K562 (cell line): ENCODE data around the gene CACYBP. TPM values are rescaled to one million over a fixed set of nuclear protein-coding genes. Genes with fewer than 3 reads are reported as not detected.

ENCODE experiments used
- ATAC-seq: fragments of 200-7000 bp; cut with Tn5 transposase; 3 replicates; pipeline ENCODE4 v1.9.1; 2020; ENCODE audit warnings: moderate library complexity
- BruUV-seq: library from RNA; stranded (reverse); fragments of 400-500 nt; replicated peaks from 2 replicates; lab custom pipeline; 2021; lab: Mats Ljungman, UMichigan
- CTCF ChIA-PET: fragments of 300-600 bp; formaldehyde crosslinking; extraction: SDS; loops from one replicate; lab custom pipeline; 2021; ENCODE audit warnings: low intra/inter-chr PET ratio; lab: Yijun Ruan, JAX
- POLR2A ChIA-PET: fragments of 300-600, 350-650 bp; sonication (Branson Sonifier 250); formaldehyde crosslinking; extraction: SDS; loops from one replicate; lab custom pipeline; 2021; ENCODE audit warnings: antibody characterized with exemption, inconsistent platforms; lab: Yijun Ruan, JAX
- DNase-seq, 4 experiments: peaks; one replicate each; pipeline versions ENCODE4 v3.0.0 to v3.0.0-alpha.2; 2011 to 2018; ENCODE audit warnings: low spot score in 3 of 4, mixed read lengths in 3 of 4; ENCODE audit errors: extremely low read depth in 1 of 4
- FAIRE-seq: peaks from 2 replicates; lab custom pipeline; 2011; peaks lifted over from hg19 to GRCh38; lab: Jason Lieb, UNC
- H2AFZ ChIP-seq: 2 replicates; pipeline ENCODE4 v1.6.0; 2011; ENCODE audit warnings: low read depth, low read length, control low read depth, inconsistent platforms
- H3K27ac ChIP-seq: fragments of 200-600 bp; 3 replicates; pipeline ENCODE4 v1.8.0; 2011; ENCODE audit warnings: low read depth, mild to moderate bottlenecking, control low read depth, inconsistent platforms, low read length, moderate library complexity, mixed read lengths; ENCODE audit errors: extremely low read depth
- H3K27me3 ChIP-seq, 2 experiments: fragments of 300-600 bp in 1 of 2; 2 replicates in 1 of 2; 3 replicates in 1 of 2; pipeline versions ENCODE4 v1.6.0 to v1.8.0; 2011; ENCODE audit warnings: inconsistent platforms in 2 of 2, low read length in 2 of 2, mild to moderate bottlenecking in 1 of 2, mixed read lengths in 1 of 2, moderate library complexity in 1 of 2; ENCODE audit not compliant: control insufficient read depth in 2 of 2, insufficient read depth in 2 of 2
- H3K36me3 ChIP-seq: fragments of 300-600 bp; 3 replicates; pipeline ENCODE4 v1.8.0; 2011; ENCODE audit warnings: mild to moderate bottlenecking, low read length, inconsistent platforms; ENCODE audit not compliant: control insufficient read depth, insufficient read depth
- H3K4me1 ChIP-seq, 2 experiments: fragments of 200-600 bp in 1 of 2; replicated peaks in 1 of 2; 2 replicates in 1 of 2; 3 replicates in 1 of 2; pipeline versions ENCODE4 v1.5.1 to v1.8.0; 2011; ENCODE audit warnings: inconsistent platforms in 2 of 2, low read length in 2 of 2, mild to moderate bottlenecking in 1 of 2, mixed read lengths in 1 of 2, moderate library complexity in 1 of 2; ENCODE audit not compliant: control insufficient read depth in 2 of 2, insufficient read depth in 2 of 2
- H3K4me2 ChIP-seq: 2 replicates; pipeline ENCODE4 v1.6.1; 2011; ENCODE audit warnings: low read length, control low read depth, inconsistent platforms, mixed read lengths; ENCODE audit not compliant: insufficient read depth
- H3K4me3 ChIP-seq: fragments of 200-600 bp; sonication (generic), shearing (Covaris generic); 2 replicates; pipeline ENCODE4 v1.5.1; 2016; ENCODE audit warnings: control low read depth, inconsistent platforms
- H3K79me2 ChIP-seq: fragments of 200-600 bp; 3 replicates; pipeline ENCODE4 v1.8.0; 2011; ENCODE audit warnings: low read length, inconsistent platforms; ENCODE audit not compliant: control insufficient read depth, insufficient read depth
- H3K9ac ChIP-seq, 2 experiments: 2 replicates each; pipeline versions ENCODE4 v1.6.0 to v1.6.1; 2011; ENCODE audit warnings: low read depth in 2 of 2, low read length in 2 of 2, control low read depth in 1 of 2, inconsistent platforms in 1 of 2, mild to moderate bottlenecking in 1 of 2, mixed read lengths in 1 of 2; ENCODE audit not compliant: insufficient read depth in 1 of 2
- H3K9me1 ChIP-seq: one replicate; pipeline ENCODE4 v1.6.0; 2011; ENCODE audit warnings: inconsistent platforms, mild to moderate bottlenecking, low read length, moderate library complexity; ENCODE audit not compliant: control insufficient read depth, insufficient read depth
- H3K9me3 ChIP-seq: replicated peaks from 2 replicates; pipeline ENCODE4 v1.5.1; 2011; ENCODE audit warnings: low read depth, low read length, inconsistent platforms; ENCODE audit not compliant: control insufficient read depth, insufficient read depth
- H4K20me1 ChIP-seq: replicated peaks from 2 replicates; pipeline ENCODE4 v1.6.1; 2011; ENCODE audit warnings: low read length, inconsistent platforms, mixed read lengths; ENCODE audit not compliant: control insufficient read depth, insufficient read depth
- CREBBP ChIP-seq: IDR thresholded peaks from one replicate; pipeline ENCODE4 v1.6.1; 2012; ENCODE audit warnings: low read depth, mild to moderate bottlenecking, control low read depth, inconsistent platforms, low read length
- TEAD1 ChIP-seq, 2 experiments: fragments of 450-650 bp in 1 of 2; sonication (generic) in 1 of 2; formaldehyde crosslinking; IDR thresholded peaks; 2 replicates each; pipeline versions ENCODE4 v1.4.0 to v1.8.0; 2020 to 2022; ENCODE audit warnings: mild to moderate bottlenecking in 2 of 2, missing genetic modification reagents in 1 of 2
- THRAP3 ChIP-seq: fragments of 450-650 bp; IDR thresholded peaks from 2 replicates; pipeline ENCODE4 v1.6.1; 2016; ENCODE audit warnings: mild to moderate bottlenecking, inconsistent platforms, borderline replicate concordance
- ZNF324 ChIP-seq: fragments of 250-450 bp; sonication (Bioruptor Pico); IDR thresholded peaks from 2 replicates; pipeline ENCODE4 v1.4.0; 2020; ENCODE audit warnings: mild to moderate bottlenecking
- ZNF507 ChIP-seq: conservative IDR thresholded peaks from 2 replicates; pipeline ENCODE4 v1.6.1; 2017; ENCODE audit warnings: missing genetic modification characterization, missing compliant biosample characterization
- ZNF778 ChIP-seq: fragments of 450-650 bp; formaldehyde crosslinking; IDR thresholded peaks from 2 replicates; pipeline ENCODE4 v1.4.0; 2020; ENCODE audit warnings: mild to moderate bottlenecking, moderate library complexity
- WGBS: fragments of 100-300 bp; shearing (Covaris generic); methylation state at CpG from one replicate; pipeline ENCODE4 v1.1.6; 2016; ENCODE audit warnings: low coverage, mixed read lengths; ENCODE audit not compliant: insufficient coverage; ENCODE audit errors: missing lambda C conversion rate; 5-methylcytosine and 5-hydroxymethylcytosine counted together
- in situ Hi-C: fragments of 300-500 bp; cut with MboI; formaldehyde crosslinking; loops from 4 replicates; pipeline ENCODE4 v1.15.0; 2018; ENCODE audit warnings: inconsistent platforms, mixed read lengths
- intact Hi-C: fragments of 100-400 bp; cut with micrococcal nuclease; formaldehyde crosslinking; loops from 2 replicates; pipeline ENCODE4 v1.14.2; 2022
- polyA plus RNA-seq, 8 experiments: library from polyadenylated mRNA; depleted of rRNA in 4 of 8; stranded (reverse) in 5 of 8; unstranded in 3 of 8; fragments of >200 nt; fragmentation: Nextera tagmentation in 2 of 8; fragmentation: Illumina TruSeq in 1 of 8; extraction: Ambion mirVana in 2 of 8; extraction: Trizol in 1 of 8; gene quantifications; 2 replicates each; pipeline versions ENCODE4 v1.2.1 to v1.2.3, GENCODE V29; 2011 to 2014; ENCODE audit warnings: inconsistent platforms in 1 of 8, missing spikeins in 1 of 8
- total RNA-seq, 7 experiments: library from RNA; depleted of rRNA in 6 of 7; stranded (reverse); fragments of >200 nt in 6 of 7; fragmentation: Illumina TruSeq in 2 of 7; extraction: Trizol in 2 of 7; gene quantifications; 2 replicates each; pipeline versions ENCODE4 v1.2.1 to v1.2.3, GENCODE V29; 2011 to 2021; ENCODE audit warnings: low replicate concordance in 1 of 7
- TF ChIP-seq, protein P1 (sequence below): fragments of 450-650 bp; IDR thresholded peaks from 2 replicates; pipeline ENCODE4 v1.6.1; 2016; ENCODE audit warnings: low read depth, mild to moderate bottlenecking, moderate library complexity
- TF ChIP-seq, protein P2 (sequence below): fragments of 450-650 bp; formaldehyde crosslinking; IDR thresholded peaks from 2 replicates; pipeline ENCODE4 v1.4.0; 2022; ENCODE audit warnings: mild to moderate bottlenecking, moderate library complexity
- TF ChIP-seq, protein P3 (sequence below), 2 experiments: fragments of 450-650 bp in 1 of 2; sonication (generic) in 1 of 2; formaldehyde crosslinking in 1 of 2; IDR thresholded peaks in 1 of 2; conservative IDR thresholded peaks in 1 of 2; 2 replicates each; pipeline versions ENCODE4 v1.6.1 to v1.8.1; 2016 to 2023; ENCODE audit warnings: mild to moderate bottlenecking in 2 of 2, moderate library complexity in 2 of 2, inconsistent platforms in 1 of 2, missing genetic modification reagents in 1 of 2

CACYBP gene
- total and polyA plus RNA-seq, 9 of the 15 experiments (the other 6 are each of a cell fraction or from before 2014, with no cell fraction given) = 147 to 1,576 (median 488) TPM

DNA sequence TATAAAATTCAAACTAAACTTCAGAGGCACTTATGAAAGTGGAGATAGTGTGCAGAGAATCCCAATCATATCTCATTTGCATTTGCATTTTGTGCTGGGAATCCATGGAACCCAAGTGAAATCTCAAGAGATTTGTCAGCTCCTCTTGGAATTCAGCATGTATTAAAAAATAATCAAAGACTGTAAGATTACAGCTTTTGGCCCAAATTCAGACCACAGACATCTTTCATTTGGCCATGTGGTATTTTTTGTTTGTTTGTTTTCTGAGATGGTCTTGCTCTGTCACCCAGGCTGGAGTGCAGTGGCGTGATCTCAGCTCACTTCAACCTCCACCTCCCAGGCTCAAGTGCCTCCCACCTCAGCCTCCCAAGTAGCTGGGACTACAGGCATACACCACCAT is 3.8 kb upstream of the CACYBP start:
- H3K9ac ChIP-seq = no peak overlapping the region
- ATAC-seq (no peak), DNase-seq (no peak), FAIRE-seq (no peak)
- no peak for TF ChIP-seq ZNF507 (tag)
- TF ChIP-seq ZNF324 (CRISPR knock-in tag) = no peak
- TF ChIP-seq THRAP3 = no peak
- TF ChIP-seq, protein P1, sequence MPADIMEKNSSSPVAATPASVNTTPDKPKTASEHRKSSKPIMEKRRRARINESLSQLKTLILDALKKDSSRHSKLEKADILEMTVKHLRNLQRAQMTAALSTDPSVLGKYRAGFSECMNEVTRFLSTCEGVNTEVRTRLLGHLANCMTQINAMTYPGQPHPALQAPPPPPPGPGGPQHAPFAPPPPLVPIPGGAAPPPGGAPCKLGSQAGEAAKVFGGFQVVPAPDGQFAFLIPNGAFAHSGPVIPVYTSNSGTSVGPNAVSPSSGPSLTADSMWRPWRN = no peak
- TF ChIP-seq, protein P2, sequence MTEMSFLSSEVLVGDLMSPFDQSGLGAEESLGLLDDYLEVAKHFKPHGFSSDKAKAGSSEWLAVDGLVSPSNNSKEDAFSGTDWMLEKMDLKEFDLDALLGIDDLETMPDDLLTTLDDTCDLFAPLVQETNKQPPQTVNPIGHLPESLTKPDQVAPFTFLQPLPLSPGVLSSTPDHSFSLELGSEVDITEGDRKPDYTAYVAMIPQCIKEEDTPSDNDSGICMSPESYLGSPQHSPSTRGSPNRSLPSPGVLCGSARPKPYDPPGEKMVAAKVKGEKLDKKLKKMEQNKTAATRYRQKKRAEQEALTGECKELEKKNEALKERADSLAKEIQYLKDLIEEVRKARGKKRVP (CRISPR knock-in tag) = no peak
- TF ChIP-seq TEAD1 (CRISPR knock-in tag; IDR thresholded peaks at IDR 0.05) = no peak
- no peak for TF ChIP-seq CREBBP
- TF ChIP-seq ZNF778 = no peak
- TF ChIP-seq, protein P3, sequence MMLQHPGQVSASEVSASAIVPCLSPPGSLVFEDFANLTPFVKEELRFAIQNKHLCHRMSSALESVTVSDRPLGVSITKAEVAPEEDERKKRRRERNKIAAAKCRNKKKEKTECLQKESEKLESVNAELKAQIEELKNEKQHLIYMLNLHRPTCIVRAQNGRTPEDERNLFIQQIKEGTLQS (IDR thresholded peaks at IDR 0.05) = no peak
- TF ChIP-seq, protein P3 (CRISPR knock-in tag; conservative IDR thresholded peaks at IDR 0.05) = no peak
- H3K4me2 ChIP-seq = no peak overlapping the region
- peaks cover 35% of the 10 kb centered on the region for H3K79me2 ChIP-seq
- WGBS = 79% methylated on average over 1 of the region's 1 CpG
- no peaks in the 10 kb centered on the region; the same call in 1 of the 2 replicates for H4K20me1 ChIP-seq
- BruUV-seq = no TSS peak
- H3K36me3 ChIP-seq = peaks cover 13% of the 10 kb centered on the region
- no peaks in the 10 kb centered on the region for H3K9me1 ChIP-seq
- H3K4me3 ChIP-seq = no peak overlapping the region
- POLR2A ChIA-PET = interaction anchor here (0.7 to 1.2 kb wide), 2 partner anchors 18 to 220 kb away, joined by 3 to 5 read pairs; no protein-coding TSS in a partner anchor
- intact Hi-C loops = loop anchor here (5.0 kb wide), 1 partner anchor 734 kb away; no protein-coding TSS in a partner anchor
- no peaks in the 10 kb centered on the region for H3K9me3 ChIP-seq
- no peaks in the 10 kb centered on the region for H3K27me3 ChIP-seq
- no peak overlapping the region for H2AFZ ChIP-seq
- H3K4me1 ChIP-seq = peaks cover 10 to 23% of the 10 kb centered on the region in 2 experiments; a peak in 3 of 5 replicates
- peak overlapping the region; percentile 32; the same call in 1 of the 3 replicates for H3K27ac ChIP-seq
- in situ Hi-C loops = loop anchor here (5.0 to 25.0 kb wide), 2 partner anchors 229 to 734 kb away; no protein-coding TSS in a partner anchor
- CTCF ChIA-PET = interaction anchor here (2.3 kb wide), 1 partner anchor 225 kb away, joined by 13 read pairs; no protein-coding TSS in a partner anchor
